Esophagus muscularis mucosa (tissue), 4 donors: ENCODE results near the gene NBPF1. TPM values are rescaled to one million over a fixed set of nuclear protein-coding genes. Genes with fewer than 3 reads are reported as not detected.

Source experiments
- DNase-seq: peaks from one replicate; pipeline ENCODE4 v3.0.0-alpha.2; 2017; ENCODE audit errors: extremely low spot score
- H3K27ac ChIP-seq, 4 donors: fragments of 200-600 bp; sonication (generic); replicated peaks in 1 of 4; 1 replicate in 3 of 4; 2 replicates in 1 of 4; pipeline ENCODE4 v1.5.1; 2016 to 2019; ENCODE audit warnings: mild to moderate bottlenecking in 1 of 4
- H3K27me3 ChIP-seq, 4 donors: fragments of 200-600 bp; sonication (generic); one replicate each; pipeline versions ENCODE4 v1.5.1 to v1.6.0; 2016 to 2019
- H3K36me3 ChIP-seq, 4 donors: fragments of 200-600 bp; sonication (generic); one replicate each; pipeline ENCODE4 v1.5.1; 2016 to 2019
- H3K4me1 ChIP-seq, 4 donors: fragments of 200-600 bp; sonication (generic); one replicate each; pipeline ENCODE4 v1.5.1; 2016 to 2019
- H3K4me3 ChIP-seq, 4 donors: fragments of 200-600 bp; sonication (generic); 1 replicate in 2 of 4; 2 replicates in 2 of 4; pipeline ENCODE4 v1.5.1; 2016 to 2019; ENCODE audit warnings: mild to moderate bottlenecking in 4 of 4, moderate library complexity in 1 of 4
- H3K9me3 ChIP-seq, 4 donors: fragments of 200-600 bp; sonication (generic); 1 replicate in 3 of 4; 2 replicates in 1 of 4; pipeline ENCODE4 v1.5.1; 2016 to 2019
- CTCF ChIP-seq, 3 experiments: fragments of 200-600 bp in 2 of 3; fragments of 450-650 bp in 1 of 3; sonication (generic) in 2 of 3; IDR thresholded peaks; one replicate each; pipeline ENCODE4 v1.5.1; 2017 to 2019; ENCODE audit warnings: antibody characterized with exemption in 3 of 3, mild to moderate bottlenecking in 2 of 3, moderate library complexity in 1 of 3
- EP300 ChIP-seq: sonication (generic); formaldehyde crosslinking; IDR thresholded peaks from one replicate; pipeline ENCODE4 v1.6.1; 2017; ENCODE audit warnings: antibody characterized with exemption
- POLR2A ChIP-seq: fragments of 450-650 bp; IDR thresholded peaks from one replicate; pipeline ENCODE4 v1.6.1; 2017; ENCODE audit warnings: antibody characterized with exemption, moderate library complexity, mild to moderate bottlenecking, low read depth
- POLR2AphosphoS5 ChIP-seq, 2 donors: sonication (generic); formaldehyde crosslinking; IDR thresholded peaks; one replicate each; pipeline ENCODE4 v1.6.1; 2017; ENCODE audit warnings: antibody characterized with exemption in 2 of 2
- WGBS: methylation state at CpG from one replicate; pipeline ENCODE4 v1.1.5; 2018; 5-methylcytosine and 5-hydroxymethylcytosine counted together
- intact Hi-C: fragments of 100-400 bp; cut with DNase I; formaldehyde crosslinking; loops from one replicate; pipeline ENCODE4 v1.15.1; 2023
- total RNA-seq, 4 donors: library from RNA; depleted of rRNA; stranded (reverse); fragments of >200 nt; gene quantifications; one replicate each; pipeline versions ENCODE4 v1.1.0 to v1.2.1, GENCODE V29; 2016

Gene NBPF1
- total RNA-seq, 4 donors from 2014 or later = 16.6 to 39.2 (median 28.1) TPM

GRCh38 chr1:16618719-16619118 is 5.4 kb upstream of the NBPF1 start:
- DNase-seq = no peak
- peaks cover 10 to 52% (median 47%) of the 10 kb centered on the region in 4 donors for H3K36me3 ChIP-seq
- intact Hi-C loops = no loop called here

GRCh38 chr1:16617778-16618580 is 4.6 kb upstream of the NBPF1 start:
- peaks cover 7 to 45% (median 39%) of the 10 kb centered on the region in 4 donors for H3K36me3 ChIP-seq
- TF ChIP-seq POLR2AphosphoS5 (IDR thresholded peaks at IDR 0.05) (no peak), CTCF (IDR thresholded peaks at IDR 0.05) (no peak), EP300 (no peak), POLR2A (no peak)
- no peaks in the 10 kb centered on the region for H3K27me3 ChIP-seq
- H3K4me3 ChIP-seq = no peak overlapping the region
- intact Hi-C loops = no loop called here
- no peaks in the 10 kb centered on the region for H3K9me3 ChIP-seq
- peaks cover 5 to 19% (median 11%) of the 10 kb centered on the region in 4 donors for H3K4me1 ChIP-seq
- no peak for DNase-seq
- 70% methylated on average over 7 of the region's 7 CpGs for WGBS
- no peak overlapping the region for H3K27ac ChIP-seq

More at GRCh38 chr1:16618719-16619118, 5.4 kb upstream of the NBPF1 start:
- 80% methylated on average over 15 of the region's 15 CpGs for WGBS
- Histone ChIP-seq H3K4me3 (no peak overlapping the region), H3K27me3 (no peaks in the 10 kb centered on the region), H3K27ac (no peak overlapping the region), H3K9me3 (no peaks in the 10 kb centered on the region), H3K4me1 (peaks cover 3 to 16% (median 9%) of the 10 kb centered on the region in 4 donors)
- no peak for TF ChIP-seq CTCF (IDR thresholded peaks at IDR 0.05)
- no peak for TF ChIP-seq POLR2AphosphoS5 (IDR thresholded peaks at IDR 0.05)
- TF ChIP-seq POLR2A = no peak
- no peak for TF ChIP-seq EP300

GRCh38 chr1:16617114-16617631 is 3.8 kb upstream of the NBPF1 start:
- intact Hi-C loops = no loop called here
- WGBS = 87% methylated on average over 20 of the region's 20 CpGs
- TF ChIP-seq POLR2A (no peak), POLR2AphosphoS5 (IDR thresholded peaks at IDR 0.05) (no peak), EP300 (no peak), CTCF (IDR thresholded peaks at IDR 0.05) (no peak)

GRCh38 chr1:16615253-16616252 is 2.2 kb upstream of the NBPF1 start:
- 78% methylated on average over 9 of the region's 9 CpGs for WGBS
- no peak overlapping the region for H3K27ac ChIP-seq
- H3K9me3 ChIP-seq = no peaks in the 10 kb centered on the region
- peaks cover 16 to 33% (median 28%) of the 10 kb centered on the region in 4 donors for H3K4me1 ChIP-seq
- H3K27me3 ChIP-seq = no peaks in the 10 kb centered on the region
- no peak for TF ChIP-seq POLR2AphosphoS5 (IDR thresholded peaks at IDR 0.05)
- no peak for TF ChIP-seq POLR2A
- no peak for TF ChIP-seq CTCF (IDR thresholded peaks at IDR 0.05)
- no peak for TF ChIP-seq EP300
- intact Hi-C loops = no loop called here
- DNase-seq = no peak
- peaks cover 0 to 23% (median 20%) of the 10 kb centered on the region in 4 donors for H3K36me3 ChIP-seq
- H3K4me3 ChIP-seq = no peak overlapping the region

More at GRCh38 chr1:16617114-16617631, 3.8 kb upstream of the NBPF1 start:
- peaks cover 0 to 37% (median 31%) of the 10 kb centered on the region in 4 donors for H3K36me3 ChIP-seq
- no peak for DNase-seq
- peaks cover 11 to 26% (median 19%) of the 10 kb centered on the region in 4 donors for H3K4me1 ChIP-seq
- no peaks in the 10 kb centered on the region for H3K27me3 ChIP-seq
- no peak overlapping the region for H3K4me3 ChIP-seq
- H3K27ac ChIP-seq = no peak overlapping the region
- no peaks in the 10 kb centered on the region for H3K9me3 ChIP-seq
